GM20000 (cell line): Measurements from ENCODE around the gene OLFM1.
"Not testable (repeated sequence)": the region's sequence is repeated elsewhere in the genome, so short reads cannot be mapped to it uniquely, and the experiment has no call there.

ENCODE experiments used
- DNase-seq: peaks from one replicate; pipeline ENCODE4 v3.0.0; 2012; ENCODE audit warnings: low spot score
- TF ChIP-seq, protein P1 (sequence below): IDR thresholded peaks from 2 replicates; pipeline ENCODE4 v1.5.1; 2012; ENCODE audit warnings: mild to moderate bottlenecking, control low read depth; ENCODE audit errors: extremely low read depth, missing control alignments

The OLFM1 gene

GRCh38 chr9:135159801-135160200 lies 72.3 kb downstream of the OLFM1 start:
- TF ChIP-seq, protein P1, sequence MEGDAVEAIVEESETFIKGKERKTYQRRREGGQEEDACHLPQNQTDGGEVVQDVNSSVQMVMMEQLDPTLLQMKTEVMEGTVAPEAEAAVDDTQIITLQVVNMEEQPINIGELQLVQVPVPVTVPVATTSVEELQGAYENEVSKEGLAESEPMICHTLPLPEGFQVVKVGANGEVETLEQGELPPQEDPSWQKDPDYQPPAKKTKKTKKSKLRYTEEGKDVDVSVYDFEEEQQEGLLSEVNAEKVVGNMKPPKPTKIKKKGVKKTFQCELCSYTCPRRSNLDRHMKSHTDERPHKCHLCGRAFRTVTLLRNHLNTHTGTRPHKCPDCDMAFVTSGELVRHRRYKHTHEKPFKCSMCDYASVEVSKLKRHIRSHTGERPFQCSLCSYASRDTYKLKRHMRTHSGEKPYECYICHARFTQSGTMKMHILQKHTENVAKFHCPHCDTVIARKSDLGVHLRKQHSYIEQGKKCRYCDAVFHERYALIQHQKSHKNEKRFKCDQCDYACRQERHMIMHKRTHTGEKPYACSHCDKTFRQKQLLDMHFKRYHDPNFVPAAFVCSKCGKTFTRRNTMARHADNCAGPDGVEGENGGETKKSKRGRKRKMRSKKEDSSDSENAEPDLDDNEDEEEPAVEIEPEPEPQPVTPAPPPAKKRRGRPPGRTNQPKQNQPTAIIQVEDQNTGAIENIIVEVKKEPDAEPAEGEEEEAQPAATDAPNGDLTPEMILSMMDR = no peak
- no peak for DNase-seq

DNA sequence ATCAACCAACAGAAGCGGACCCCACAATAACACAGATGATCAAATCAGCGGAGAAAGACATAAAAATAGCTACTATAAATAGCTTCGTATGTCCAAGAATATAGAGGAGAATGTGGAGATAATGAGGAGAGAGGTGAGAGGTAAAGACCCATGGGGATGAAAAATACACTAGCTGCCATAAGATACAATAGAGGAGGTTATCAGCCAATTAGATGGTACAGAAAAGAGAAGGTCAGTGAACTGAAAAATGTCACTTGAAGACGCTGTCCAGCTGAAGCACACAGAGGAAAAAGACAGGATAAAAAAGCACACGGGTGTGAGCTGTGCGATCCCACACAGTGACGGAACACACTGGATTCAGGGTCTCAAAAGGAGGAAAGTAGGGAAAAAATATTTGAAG lies 73.4 kb downstream of the OLFM1 start:
- DNase-seq = no peak
- TF ChIP-seq, protein P1 = no peak

GRCh38 chr9:135162599-135162998 lies 75.1 kb downstream of the OLFM1 start:
- DNase-seq = not testable (repeated sequence)

GRCh38 chr9:135163023-135163780 lies 75.7 kb downstream of the OLFM1 start:
- no peak for DNase-seq
- TF ChIP-seq, protein P1 = no peak

DNA sequence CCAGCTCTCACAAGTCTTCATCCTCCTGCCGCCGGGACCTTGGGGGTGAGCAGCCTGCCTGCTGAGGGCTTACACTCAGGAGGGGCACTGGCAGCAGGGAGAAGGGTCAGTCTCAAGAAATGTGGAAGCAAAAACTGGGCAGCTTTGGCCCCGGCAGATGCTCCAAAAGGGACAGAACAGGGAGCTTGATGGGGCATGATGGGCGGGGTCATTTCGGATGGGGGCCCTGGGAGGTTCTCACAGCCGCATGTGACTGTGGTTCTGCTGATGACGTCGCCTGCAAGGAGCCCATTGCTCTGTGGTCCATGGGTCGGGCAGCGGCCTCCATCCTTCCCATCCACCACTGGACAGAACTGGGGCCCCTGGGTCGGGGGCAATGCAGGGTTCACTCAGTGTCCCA lies 76.6 kb downstream of the OLFM1 start:
- DNase-seq = no peak
- TF ChIP-seq, protein P1 = no peak

GRCh38 chr9:135165003-135165711 lies 77.7 kb downstream of the OLFM1 start:
- TF ChIP-seq, protein P1 = no peak
- no peak for DNase-seq

- DNase-seq = no peak
- TF ChIP-seq, protein P1 = no peak
Observed at GRCh38 chr9:135165756-135166519, 78.5 kb downstream of the OLFM1 start.
